ENCODE results near the gene ZGPAT. TPM values are rescaled to one million over a fixed set of nuclear protein-coding genes. Genes with fewer than 3 reads are reported as not detected.

Gene ZGPAT
- total and polyA plus RNA-seq, 2 of the 13 experiments (the other 11 are each of a cell fraction or from before 2014, with no cell fraction given) = 23.0 to 41.9 TPM

GRCh38 chr20:63743210-63743970 lies 35.6 kb downstream of the ZGPAT start (continued):
- TF ChIP-seq ZNF503 (CRISPR knock-in tag; IDR thresholded peaks at IDR 0.05) (no peak), SAFB2 (CRISPR knock-in tag; IDR thresholded peaks at IDR 0.05; ENCODE audit: borderline replicate concordance, low read depth) (no peak), ZSCAN9 (CRISPR knock-in tag; IDR thresholded peaks at IDR 0.05; ENCODE audit: borderline replicate concordance) (no peak), RBAK (CRISPR knock-in tag; IDR thresholded peaks at IDR 0.05) (no peak), LCORL (IDR thresholded peaks at IDR 0.05) (no peak), LCORL (CRISPR knock-in tag; IDR thresholded peaks at IDR 0.05) (no peak), DNMT1 (CRISPR knock-in tag; IDR thresholded peaks at IDR 0.05) (no peak), PRPF4 (IDR thresholded peaks at IDR 0.05; ENCODE audit: low read depth, low read length, poor library complexity, severe bottlenecking) (no peak), HHEX (CRISPR knock-in tag; IDR thresholded peaks at IDR 0.05) (no peak), ZNF501 (CRISPR knock-in tag; IDR thresholded peaks at IDR 0.05) (no peak), NCOA1 (CRISPR knock-in tag; IDR thresholded peaks at IDR 0.05) (no peak), FOXM1 (CRISPR knock-in tag; IDR thresholded peaks at IDR 0.05) (no peak), ZNF598 (CRISPR knock-in tag; IDR thresholded peaks at IDR 0.05; ENCODE audit: borderline replicate concordance) (no peak), ISL2 (CRISPR knock-in tag; IDR thresholded peaks at IDR 0.05) (no peak), TOE1 (CRISPR knock-in tag; IDR thresholded peaks at IDR 0.05) (no peak), ATF2 (CRISPR knock-in tag; IDR thresholded peaks at IDR 0.05) (no peak), RFX5 (IDR thresholded peaks at IDR 0.05; ENCODE audit: low read depth, low read length) (no peak), ZC3H4 (CRISPR knock-in tag; IDR thresholded peaks at IDR 0.05; ENCODE audit: borderline replicate concordance) (no peak), ZFX (CRISPR knock-in tag; IDR thresholded peaks at IDR 0.05; ENCODE audit: low read depth) (no peak; the same call in 1 of the 2 replicates)
- TF ChIP-seq, protein P1, sequence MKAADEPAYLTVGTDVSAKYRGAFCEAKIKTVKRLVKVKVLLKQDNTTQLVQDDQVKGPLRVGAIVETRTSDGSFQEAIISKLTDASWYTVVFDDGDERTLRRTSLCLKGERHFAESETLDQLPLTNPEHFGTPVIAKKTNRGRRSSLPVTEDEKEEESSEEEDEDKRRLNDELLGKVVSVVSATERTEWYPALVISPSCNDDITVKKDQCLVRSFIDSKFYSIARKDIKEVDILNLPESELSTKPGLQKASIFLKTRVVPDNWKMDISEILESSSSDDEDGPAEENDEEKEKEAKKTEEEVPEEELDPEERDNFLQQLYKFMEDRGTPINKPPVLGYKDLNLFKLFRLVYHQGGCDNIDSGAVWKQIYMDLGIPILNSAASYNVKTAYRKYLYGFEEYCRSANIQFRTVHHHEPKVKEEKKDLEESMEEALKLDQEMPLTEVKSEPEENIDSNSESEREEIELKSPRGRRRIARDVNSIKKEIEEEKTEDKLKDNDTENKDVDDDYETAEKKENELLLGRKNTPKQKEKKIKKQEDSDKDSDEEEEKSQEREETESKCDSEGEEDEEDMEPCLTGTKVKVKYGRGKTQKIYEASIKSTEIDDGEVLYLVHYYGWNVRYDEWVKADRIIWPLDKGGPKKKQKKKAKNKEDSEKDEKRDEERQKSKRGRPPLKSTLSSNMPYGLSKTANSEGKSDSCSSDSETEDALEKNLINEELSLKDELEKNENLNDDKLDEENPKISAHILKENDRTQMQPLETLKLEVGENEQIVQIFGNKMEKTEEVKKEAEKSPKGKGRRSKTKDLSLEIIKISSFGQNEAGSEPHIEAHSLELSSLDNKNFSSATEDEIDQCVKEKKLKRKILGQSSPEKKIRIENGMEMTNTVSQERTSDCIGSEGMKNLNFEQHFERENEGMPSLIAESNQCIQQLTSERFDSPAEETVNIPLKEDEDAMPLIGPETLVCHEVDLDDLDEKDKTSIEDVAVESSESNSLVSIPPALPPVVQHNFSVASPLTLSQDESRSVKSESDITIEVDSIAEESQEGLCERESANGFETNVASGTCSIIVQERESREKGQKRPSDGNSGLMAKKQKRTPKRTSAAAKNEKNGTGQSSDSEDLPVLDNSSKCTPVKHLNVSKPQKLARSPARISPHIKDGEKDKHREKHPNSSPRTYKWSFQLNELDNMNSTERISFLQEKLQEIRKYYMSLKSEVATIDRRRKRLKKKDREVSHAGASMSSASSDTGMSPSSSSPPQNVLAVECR (CRISPR knock-in tag; IDR thresholded peaks at IDR 0.05; ENCODE audit: borderline replicate concordance) = no peak
